GM18499 (cell line): ENCODE data around the gene ZNF888.
"Not testable (repeated sequence)": the region's sequence is repeated elsewhere in the genome, so short reads cannot be mapped to it uniquely, and the experiment has no call there.

Experiments used
- ATAC-seq: cut with Tn5 transposase; IDR thresholded peaks from one replicate; pipeline ENCODE4 v1.9.1; 2021; ENCODE audit warnings: moderate number of reproducible peaks; ENCODE audit not compliant: insufficient read depth, unreplicated experiment

ZNF888 gene

DNA sequence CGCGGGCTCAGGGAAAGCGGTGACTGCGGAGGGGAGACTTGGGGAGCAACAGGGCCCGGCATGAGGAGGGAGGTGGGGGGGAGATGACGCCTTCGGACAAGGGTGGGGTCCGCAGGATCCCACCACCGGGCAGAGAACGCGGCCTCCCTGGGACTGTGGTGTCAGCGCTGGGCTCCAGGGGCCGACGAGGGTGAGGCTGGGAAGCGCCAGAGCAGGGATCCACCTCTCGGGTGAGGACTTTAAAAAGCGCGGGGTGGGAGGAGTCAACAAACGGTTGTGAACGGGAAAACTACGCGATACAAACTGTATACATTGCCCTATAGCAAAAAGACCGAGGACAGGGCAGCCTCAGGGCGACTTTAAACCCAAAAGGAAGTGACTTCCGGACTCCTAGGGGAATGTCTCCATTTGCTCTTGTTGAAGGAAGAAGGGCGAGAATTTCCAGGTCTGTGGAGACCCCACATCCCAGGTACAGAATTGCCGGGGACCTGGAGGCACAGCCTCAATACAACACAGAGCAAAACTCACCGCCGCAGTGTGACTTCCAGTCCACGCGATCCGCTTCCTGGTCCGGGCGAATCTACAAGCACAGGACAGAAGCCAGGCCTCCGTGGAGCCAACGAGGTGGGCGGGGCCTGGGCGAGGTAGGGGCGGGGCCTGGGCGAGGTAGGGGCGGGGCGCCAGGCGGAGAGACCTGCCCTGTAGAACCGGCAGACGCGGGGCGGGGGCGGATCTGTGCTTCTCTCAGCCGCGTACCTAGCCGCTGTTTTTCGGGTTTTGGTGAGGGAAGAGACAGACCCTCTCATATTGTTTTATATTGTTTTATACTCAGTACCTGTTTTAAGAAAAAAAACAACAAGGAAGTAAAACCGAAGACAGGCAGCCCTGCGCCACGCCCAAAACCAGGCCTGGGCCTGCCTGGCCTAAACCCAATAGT is at the start of gene ZNF888:
Gene ZNF888 (minus strand): TSS at position 588 of the 937 bp plus-strand sequence. CDS start 5,555 bp downstream, outside the sequence.
- ATAC-seq = no peak

DNA sequence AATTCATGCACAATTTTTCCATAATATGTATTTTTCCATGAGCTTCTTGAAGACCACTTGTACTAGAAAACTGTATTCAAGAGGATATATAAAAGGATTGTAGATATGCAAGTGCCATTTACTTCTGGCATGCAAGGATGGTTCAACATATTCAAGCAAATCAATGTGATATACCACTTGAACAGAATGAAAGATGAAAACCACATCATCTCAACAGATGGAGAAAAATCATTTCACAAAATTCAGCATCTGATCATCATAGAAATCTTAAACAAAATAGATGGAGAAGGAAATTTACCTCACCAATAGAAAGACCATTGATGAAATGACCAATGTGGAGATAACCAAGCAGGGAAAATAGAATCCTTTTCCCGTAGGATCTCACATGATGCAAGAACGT is 44.5 kb upstream of the ZNF888 start:
- ATAC-seq = no peak

DNA sequence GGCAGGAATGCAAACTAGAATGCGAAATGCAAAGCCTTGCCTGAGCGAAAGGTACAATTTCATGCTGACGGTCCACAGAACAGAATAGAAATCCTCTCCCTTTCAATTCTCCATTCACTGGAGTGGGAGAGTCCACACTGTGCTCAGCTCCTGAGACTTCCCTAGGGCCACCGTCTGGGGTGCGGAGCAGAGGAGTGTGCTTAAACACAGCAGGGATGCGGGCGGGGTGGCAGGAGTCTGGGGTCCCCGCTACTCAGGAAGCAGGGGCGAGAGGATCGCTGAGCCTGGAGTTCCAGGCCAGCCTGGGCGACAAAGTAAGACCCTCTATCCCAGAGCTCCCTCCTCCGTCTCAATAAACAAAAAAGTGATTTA is 40.0 kb upstream of the ZNF888 start:
- ATAC-seq = no peak

DNA sequence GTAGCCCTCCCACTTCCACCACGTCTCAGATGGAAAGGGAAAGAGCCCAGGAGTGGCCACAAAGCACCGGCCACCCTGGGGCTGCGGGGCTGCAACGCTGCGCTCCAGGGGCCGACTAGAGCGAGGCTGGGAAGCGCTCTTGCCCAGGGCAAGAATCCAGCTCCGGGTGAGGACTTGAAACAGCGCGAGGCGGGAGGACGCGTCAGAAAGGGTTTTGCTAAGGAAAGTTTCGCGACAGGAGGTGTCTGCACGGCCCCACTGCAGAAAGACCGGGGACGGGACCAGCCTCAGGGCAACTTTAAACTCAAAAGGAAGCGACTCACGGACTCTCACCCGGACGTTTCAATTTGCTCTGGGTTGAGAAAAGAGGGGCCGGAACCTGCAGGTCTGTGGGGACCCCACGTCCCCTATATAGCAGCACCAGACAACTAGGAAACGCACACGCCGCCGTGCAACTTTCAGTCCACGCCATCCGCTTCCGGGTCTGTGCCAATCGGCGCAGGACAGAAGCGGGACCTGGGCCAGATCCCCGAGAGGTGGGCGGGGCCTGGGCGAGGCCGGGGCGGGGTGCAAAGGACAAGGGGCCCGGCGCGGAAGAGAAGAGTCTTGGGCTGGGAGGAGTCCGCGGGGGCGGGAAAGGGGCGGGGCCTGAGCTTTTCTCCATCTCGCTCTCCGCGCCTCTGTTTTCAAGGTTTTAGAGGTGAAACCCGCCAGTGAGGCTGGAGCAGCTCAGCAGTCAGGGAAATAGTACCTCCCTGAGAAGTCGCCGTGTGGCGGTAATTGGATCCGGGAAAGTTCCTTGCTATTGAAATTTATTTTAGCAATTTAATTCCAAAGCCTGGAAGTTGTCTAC is 39.4 kb upstream of the ZNF888 start, which contains the start of gene ZNF816:
Gene ZNF816 (minus strand): TSS at position 488 of the 853 bp plus-strand sequence. CDS start 6,792 bp downstream, outside the sequence.
- ATAC-seq = peak; percentile 76

DNA sequence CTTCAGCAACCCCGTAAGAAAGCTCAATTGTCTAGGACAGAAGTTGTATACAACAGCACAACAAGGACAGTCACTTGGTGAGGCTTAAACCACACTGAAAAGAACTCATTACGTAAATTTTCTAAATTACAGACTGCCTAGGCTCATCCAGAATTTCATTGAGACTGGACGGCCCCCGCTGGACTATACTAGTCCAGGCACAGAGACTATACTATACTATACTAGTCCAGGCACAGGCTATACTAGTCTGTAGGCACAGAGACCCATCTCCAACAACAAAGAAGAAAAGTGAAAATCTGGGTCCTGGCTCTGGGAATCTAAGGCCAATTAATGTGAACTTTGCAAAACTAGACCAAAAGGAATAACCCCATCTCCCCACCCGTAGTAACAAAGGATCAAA is 38.8 kb upstream of the ZNF888 start:
- ATAC-seq = no peak

DNA sequence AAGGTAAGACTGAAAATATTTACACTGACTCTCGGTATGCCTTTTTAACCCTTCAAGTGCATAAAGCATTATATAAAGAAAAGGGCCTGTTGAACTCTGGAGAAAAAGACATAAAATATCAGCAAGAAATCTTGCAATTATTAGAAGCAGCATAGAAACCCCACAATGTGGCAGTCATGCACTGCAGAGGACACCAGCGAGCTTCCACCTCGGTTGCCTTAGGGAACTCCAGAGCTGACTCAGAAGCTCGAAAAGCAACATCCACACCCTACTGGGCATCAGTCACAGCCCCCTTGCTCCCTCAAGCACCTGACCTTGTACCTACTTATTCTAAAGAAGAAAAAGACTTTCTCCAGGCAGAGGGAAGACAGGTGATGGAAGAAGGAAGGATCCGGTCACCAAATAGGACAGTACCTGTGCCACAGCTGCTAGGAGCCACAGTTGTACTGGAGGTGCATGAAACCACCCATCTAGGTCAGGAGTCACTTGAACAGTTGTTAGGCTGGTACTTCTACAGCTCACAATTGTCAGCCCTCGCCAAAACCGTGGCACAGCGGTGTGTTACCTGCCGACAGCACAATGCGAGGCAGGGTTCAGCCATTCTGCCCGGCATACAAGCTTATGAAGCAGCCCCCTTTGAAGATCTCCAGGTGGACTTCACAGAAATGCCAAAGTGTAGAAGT is 36.5 kb upstream of the ZNF888 start:
- no peak for ATAC-seq

DNA sequence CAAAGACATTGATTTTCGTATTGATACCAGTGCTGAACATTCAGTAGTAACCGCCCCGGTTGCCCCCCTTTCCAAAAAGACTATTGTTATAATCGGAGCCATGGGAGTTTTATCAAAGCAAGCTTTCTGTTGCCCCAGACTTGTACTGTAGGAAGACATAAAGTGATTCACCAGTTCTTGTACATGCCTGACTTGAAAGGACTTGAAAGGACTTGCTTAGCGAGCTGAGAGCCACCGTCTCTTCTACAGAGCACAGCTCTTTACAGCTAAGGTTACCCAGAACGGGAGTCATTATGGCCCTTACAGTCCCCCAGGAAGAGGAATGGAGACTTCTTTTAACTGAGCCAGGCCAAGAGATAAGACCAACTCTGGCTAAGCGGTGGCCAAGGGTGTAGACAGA is 34.4 kb upstream of the ZNF888 start:
- ATAC-seq = no peak

DNA sequence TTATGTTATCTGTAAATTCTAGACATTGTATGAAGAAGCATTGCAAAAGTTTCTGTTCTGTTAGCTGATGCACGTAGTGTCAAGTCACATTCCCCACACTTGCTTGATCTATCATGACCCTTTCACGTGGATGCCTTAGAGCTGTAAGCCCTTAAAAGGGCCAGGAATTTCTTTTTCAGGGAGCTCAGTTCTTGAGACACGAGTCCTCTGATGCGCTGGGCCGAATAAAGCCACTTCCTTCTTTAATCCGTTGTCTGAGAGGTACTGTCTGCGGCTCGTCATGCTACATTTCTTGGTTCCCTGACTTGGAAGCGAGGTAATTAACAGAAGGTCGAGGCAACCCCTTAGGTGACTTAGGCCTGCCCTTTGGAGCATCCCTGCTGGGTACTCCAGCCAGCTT is 33.7 kb upstream of the ZNF888 start:
- ATAC-seq = no peak

DNA sequence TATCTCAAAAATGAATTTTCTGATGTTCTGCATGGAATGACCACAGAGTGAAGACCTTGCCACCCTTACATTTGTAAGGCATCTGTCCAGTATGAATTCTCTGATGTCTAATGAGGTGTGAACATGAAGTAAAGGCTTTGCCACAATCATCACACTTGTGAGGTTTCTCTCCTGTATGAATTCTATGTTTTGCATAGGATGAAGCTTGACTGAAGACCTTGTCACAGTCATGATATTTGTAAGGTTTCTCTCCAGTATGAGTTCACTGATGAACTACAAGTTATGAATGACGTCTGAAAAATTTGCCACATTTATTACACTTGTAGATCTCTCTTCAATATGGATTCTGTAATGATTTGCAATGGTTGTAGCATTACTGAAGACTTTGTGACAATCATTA is 26.2 kb upstream of the ZNF888 start:
- no peak for ATAC-seq

DNA sequence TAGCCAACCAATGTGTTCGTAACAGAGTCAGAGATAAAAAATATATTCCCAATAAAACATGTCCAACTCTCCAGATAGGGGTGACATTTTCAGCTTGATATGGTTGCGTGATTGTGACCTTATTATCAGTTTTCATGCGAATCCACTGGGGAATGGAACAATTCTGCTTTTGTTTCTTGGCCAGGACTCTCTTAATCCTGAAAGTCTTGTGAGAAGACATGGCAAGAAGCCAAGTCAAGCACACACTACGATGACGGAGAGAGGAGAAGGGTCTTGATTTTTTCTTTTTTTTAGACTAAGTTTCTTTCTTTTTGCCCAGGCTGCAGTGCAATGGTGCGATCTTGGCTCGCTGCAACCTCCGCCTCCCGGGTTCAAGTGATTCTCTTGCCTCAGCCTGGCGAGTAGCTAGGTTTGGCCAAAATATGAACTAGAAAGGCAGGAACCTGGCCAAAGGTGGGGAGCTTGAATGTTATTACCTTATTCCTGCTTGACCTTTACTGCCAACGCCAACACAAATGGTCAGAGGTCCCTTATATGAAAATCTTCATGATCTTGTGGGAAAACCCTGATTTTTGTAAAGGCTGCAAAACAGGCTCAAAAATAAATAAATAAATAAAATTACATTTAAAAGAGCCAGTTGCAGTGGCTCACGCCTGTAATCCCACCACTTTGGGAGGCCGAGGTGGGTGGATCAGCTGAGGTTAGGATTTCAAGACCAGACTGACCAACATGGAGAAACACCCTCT is 25.0 kb upstream of the ZNF888 start:
- no peak for ATAC-seq

DNA sequence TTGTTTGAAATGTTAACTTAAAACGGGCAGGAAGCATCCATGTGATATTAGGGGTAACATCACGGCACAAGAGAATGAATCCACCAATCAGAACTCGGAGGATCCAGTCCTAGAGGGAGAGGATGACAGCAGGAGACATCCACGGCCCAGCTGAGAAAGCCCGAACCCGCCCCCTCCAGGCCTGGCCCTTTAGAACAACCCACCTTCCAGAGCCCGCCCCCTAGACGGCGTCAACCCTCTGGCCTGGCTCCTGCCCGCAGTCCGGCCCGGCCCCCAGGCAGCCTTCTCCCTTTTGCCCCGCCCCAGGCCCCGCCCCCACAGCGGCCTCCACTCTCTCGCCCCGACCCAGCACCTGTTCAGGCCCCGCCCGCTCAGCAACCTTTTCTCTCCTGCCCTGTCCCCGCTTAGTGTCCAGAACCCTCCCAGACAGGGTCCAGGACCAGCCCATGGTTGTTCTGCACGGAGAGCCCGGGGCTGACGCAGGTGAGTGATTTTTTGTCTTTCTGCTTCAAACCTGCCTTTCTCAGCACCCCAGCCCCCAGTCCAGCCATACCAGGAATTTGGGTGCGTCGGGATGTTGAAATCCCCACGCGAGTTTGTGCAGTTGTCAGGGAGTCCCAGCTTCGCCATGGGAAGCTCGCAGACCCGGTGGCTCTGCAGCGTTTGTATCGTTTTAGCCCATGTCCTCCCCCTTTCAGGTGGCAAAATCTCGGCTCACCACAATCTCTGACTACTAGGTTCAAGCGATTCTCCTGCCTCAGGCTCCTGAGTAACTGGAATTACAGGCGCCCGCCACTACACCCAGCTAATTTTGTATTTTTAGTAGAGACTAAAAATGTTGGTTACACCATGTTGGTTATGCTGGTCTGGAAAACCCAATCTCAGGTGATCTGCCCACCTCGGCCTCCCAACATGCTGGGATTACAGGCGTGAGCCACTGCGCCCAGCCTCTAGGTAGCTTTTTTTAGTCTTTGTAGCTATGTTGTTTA is 23.4 kb upstream of the ZNF888 start:
- no peak for ATAC-seq

DNA sequence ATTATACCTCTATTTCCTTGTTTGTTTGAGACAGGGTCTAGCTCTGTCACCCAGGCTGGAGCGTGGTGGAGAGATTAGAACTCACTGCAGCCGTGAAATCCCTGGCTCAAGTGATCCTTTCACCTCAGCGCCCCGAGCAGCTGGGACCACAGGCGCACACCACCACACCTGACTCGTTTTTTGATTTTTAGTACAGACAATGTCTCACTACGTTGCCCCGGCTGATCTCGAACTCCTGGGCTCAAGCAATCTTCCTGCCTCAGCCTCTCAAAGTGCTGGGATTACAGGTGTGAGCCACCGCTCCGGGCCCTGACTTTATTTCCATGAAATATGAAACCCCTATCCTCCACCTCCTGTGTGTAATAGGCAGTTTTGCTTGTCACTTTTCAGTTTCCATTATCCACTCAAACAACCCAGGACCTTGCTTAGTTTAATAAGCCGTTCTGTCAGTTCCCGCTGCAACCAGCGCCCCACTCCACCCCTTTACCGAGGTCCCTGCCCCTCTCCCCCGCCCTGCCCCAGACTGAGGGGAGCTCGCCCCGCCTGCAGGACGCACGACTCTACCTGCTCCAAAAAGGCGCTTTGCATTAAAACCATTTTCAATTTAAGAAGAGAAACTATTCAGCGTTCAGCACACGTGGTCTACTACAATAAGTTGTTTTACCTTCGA is 22.6 kb upstream of the ZNF888 start:
- ATAC-seq = no peak

DNA sequence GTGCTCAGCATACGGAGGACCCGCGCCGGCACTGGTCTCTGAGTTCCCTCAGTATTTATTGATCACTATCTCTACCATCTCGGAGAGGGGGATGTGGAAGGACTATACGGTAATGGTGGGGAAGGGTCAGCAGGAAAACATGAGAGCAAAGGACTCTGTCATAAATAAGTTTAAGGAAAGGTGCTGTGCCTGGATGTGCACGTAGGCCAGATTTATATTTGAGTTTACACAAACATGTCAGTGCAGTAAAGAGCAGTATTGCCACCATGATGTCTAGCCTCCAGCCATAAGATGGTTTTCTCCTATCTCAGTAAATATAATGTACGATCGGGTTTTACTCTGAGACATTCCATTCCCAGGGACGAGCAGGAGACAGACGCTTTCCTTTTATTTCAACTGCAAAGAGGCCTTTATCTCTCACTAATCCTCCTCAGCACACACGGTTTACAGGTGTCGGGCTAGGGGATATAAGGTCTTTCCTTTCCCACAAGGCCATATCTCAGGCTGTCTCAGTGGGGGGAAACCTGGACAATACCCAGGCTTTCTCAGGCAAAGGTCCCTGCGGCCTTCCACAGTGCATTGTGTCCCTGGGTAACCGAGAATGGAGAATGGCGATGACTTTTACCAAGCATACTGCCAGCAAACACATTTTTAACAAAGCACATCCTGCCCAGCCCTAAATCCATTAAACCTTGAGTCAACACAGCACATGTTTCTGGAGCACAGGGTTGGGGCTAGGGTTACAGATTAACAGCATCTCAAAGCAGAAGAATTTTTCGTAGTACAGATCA is 21.7 kb upstream of the ZNF888 start:
- not testable (repeated sequence) for ATAC-seq

DNA sequence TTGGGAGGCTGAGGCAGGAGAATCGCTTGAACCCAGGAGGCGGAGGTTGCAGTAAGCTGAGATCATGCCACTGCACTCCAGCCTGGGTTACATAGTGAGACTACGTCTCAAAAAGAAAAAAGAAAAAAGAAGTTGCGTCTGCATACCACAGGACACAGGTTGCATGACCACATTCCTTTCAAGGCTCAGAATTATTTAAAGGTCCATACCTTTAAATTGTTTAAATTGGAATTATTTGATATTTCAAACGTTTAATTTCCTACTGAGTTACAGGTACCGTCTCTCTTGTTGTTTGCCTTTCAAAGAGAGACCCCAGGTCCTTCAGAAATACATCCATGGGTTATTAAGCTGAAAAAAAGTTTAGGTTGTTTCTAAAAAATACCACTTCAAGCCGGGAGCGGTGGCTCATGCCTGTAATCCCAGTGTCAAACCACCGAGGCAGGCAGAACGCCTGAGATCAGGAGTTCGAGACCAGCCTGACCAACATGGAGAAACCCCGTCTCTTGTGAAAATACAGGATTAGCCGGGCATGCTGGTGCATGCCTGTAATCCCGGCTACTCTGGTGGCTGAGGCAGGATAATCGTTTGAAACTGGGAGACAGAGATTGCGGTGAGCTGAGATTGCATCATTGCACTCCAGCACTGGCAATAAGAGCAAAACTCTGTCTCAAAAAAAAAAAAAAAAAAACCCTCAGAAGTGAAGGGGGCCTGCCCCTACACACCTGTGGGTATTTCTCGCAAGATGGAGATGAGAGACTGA is 20.8 kb upstream of the ZNF888 start:
- ATAC-seq = no peak

DNA sequence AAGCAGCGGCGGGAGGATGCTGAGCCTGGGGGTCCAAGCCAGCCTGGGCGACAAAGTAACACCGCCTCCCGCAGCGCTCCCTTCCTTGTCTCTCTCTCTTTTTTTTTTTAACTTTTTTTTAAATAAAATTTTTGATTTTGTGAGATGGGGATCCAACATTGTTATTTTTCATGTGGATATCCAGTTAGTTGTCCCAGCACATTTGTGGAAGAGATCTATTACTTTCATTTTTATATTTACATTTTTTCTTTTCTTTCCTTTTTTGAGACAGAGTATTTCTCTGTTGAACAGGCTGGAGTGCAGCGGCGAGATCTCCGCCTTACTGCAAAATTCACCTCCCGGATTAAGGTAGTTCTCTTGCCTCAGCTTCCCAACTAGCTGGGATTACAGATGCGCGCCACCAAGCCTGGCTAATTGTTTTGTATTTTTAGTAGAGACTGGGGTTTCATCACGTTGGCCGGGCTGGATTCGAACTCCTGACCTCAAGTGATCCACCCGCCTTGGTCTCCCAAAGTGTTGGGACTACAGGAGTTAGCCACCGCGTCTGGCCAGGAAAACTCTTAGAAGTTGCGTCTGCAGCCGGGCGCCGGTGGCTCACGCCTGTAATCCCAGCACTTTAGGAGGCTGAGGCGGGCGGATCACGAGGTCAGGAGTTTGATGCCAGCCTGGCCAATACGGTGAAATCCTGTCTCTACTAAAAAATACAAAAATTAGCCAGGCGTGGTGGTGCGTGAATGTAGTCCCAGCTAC is 20.1 kb upstream of the ZNF888 start:
- no peak for ATAC-seq
